Ecto neural progenitor cell (in vitro differentiated cells): ENCODE results near the gene MALRD1.

ENCODE experiments used
- DNase-seq: peaks from one replicate; pipeline ENCODE4 v3.0.0-alpha.2; 2018; ENCODE audit warnings: low spot score

Gene MALRD1

DNA sequence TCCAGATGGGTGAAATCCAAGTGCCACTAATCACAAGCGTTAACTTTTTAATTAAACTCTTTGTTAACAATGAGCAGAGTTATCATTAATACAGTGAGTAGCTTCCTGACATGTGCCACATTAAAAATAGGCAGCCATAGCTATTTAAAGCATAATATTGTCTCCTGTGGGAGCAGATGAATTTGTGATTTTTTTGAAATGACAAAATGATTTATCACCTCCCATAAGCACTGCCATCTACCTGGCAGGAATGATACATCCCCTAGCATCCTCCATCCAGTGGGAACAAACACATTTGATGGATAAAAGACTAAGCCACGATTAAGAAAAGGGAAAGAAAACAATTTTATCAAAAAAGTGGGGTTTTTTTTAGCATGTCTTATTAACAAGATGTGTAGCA is 605.3 kb downstream of the MALRD1 start:
- DNase-seq, result no peak

GRCh38 chr10:19654576-19654975 is 606.0 kb downstream of the MALRD1 start:
- DNase-seq, result no peak

DNA sequence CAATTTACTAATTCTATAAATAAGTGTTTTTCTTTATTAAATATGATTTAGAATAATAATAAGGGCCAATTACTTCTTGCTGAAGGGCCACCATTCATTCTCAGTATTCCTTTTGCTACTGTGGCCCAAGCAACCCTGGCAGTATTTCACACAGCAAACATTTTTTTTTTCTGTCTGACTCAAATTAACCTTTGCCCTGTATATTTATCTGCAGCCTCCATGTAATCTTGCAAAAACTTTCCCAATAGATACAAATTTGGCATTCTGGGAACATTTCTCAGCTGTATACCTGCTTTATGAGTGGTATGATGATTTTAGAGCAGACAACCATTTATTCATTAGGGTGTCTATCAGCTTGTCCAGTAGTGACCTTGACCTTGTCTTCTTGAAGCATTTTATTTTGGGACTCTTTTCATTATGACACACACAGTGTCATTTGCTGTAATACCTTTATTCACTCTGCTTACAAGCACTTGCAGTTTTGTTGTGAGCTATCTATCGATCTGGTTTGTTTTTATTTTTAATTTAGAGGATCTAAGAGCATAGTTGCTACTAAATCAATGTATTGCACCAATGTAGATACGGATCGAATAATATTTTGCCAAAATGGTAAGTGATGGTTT is 607.9 kb downstream of the MALRD1 start:
- DNase-seq, result no peak

GRCh38 chr10:19658131-19658530 is 609.5 kb downstream of the MALRD1 start:
- no peak for DNase-seq

DNA sequence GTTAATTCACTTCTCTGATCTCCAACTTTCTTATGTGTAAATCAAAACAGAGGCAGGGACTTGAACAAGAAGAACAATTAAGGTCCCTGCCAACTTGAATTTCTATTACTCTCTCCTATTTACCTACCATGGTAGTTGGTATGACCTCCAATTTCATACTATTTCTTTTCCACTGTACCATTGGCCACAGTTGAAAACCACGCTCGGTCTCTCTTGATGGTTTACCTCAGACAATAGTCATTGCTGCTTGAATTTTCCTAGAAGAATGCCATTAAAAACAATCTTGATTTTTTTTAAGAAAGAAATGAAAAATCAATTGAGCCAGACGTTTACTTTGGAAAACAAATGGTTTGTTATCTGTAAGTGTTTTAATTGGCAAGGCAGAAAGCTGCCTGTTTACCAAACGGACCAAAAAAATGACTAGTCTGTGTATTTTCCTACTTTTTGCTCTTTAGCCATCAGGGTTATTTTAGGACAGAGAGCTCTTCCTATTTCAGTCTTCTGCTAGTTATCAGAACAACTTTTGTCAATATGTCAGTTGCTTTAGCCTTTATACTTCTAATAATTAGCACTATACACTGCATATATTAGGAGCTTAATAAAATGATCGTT is 610.1 kb downstream of the MALRD1 start:
- DNase-seq, result no peak

DNA sequence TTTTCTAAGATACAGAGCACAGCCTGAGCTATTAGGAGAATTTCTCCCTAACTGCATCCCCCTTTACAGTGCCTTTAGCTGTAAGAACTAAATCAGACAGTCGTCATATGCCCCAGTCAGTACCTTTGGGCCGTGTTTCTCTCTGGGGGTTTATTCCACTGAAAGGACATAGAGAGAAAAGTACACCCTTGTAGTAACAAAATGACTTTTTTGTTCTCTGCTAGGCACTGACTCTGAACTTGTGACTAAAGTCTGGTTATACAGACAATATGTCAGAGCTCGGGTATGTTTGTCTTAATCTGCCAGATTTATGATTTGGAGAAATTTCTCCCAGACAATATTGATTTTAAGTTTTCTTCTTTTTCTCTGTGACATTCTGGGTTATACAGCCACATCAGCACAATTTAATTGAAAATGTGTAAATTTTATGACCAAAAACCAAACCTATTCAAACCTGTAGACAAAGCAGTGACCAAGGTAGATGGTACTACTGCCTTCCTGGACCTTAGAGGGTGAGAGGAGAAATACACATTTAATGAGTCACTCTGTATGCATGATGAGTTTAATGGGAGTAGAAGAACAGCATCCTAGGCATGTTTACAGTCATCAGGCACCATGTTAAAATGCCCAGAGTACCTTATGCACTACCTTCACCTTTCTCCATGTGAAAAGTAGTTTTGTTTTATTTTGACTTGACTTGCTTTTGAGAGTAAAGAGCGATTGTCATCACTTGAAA is 611.5 kb downstream of the MALRD1 start:
- DNase-seq, result no peak

DNA sequence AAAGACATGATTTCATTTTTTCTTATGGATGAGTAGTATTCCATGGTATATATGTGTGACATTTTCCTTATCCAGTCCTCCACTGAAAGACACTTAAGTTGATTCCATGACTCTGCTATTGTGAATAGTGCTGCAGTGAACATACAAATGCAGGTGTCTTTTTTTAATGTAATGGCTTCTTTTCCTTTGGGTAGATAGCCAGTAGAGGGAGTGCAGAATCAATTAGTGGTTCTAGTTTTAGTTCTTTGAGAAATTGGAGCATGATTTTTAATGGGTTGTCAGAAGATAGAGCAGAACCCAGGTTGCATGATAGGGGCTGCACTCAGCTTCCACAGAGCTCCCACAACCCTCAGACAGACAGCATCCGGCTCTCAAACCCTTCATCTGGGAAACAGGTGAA is 614.7 kb downstream of the MALRD1 start:
- DNase-seq, result no peak

- no peak for DNase-seq
Measured at GRCh38 chr10:19668116-19668515, 619.5 kb downstream of the MALRD1 start.

DNA sequence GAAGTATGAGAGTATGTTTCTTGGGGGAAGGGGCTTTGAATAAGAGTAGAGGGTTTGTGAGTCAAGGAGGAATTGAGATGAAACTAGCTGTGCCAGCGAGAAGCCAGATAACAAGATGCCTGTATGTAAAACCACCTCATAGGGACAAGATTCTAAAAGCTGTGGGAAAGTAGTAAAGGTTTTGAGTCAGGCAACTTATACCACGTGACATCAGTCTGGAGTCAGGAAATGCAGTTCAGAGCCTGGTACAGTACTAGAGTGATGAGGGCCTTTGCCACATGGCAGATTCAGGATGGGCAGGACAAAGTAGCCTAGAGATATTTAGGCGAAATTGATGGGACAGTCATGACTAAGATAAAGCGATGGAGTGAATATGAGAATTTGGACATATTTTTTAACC is 627.5 kb downstream of the MALRD1 start:
- DNase-seq, result no peak

- DNase-seq, result no peak
Measured at GRCh38 chr10:19683356-19683755, 634.8 kb downstream of the MALRD1 start.

GRCh38 chr10:19683960-19684359 is 635.4 kb downstream of the MALRD1 start:
- DNase-seq, result no peak

GRCh38 chr10:19688344-19688743 is 639.7 kb downstream of the MALRD1 start:
- no peak for DNase-seq

DNA sequence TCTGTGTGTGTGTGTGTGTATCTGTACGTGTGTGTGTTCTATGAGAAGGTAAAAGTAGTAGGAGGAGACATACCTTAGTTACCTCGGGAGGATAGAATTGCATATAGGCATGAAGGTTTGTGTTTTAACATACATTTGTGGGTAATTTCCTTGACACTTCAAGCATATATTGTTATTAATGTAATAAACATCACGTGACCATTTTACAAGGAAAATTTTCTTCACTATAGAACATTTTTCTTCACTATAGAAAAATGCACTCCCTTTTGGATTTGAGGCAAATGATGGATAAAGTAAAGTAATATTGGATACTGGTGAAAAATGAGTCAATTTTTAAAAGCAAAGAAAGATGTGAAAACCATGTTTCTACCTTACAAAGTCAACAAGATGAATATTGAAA is 640.6 kb downstream of the MALRD1 start:
- DNase-seq, result no peak

GRCh38 chr10:19699299-19699698 is 650.7 kb downstream of the MALRD1 start:
- no peak for DNase-seq

GRCh38 chr10:19701427-19702052 is 652.9 kb downstream of the MALRD1 start:
- DNase-seq, result no peak

GRCh38 chr10:19702215-19702614 is 653.6 kb downstream of the MALRD1 start:
- no peak for DNase-seq

- DNase-seq, result no peak
Measured at GRCh38 chr10:19704544-19704943, 655.9 kb downstream of the MALRD1 start.

GRCh38 chr10:19705250-19705649 is 656.6 kb downstream of the MALRD1 start:
- no peak for DNase-seq

DNA sequence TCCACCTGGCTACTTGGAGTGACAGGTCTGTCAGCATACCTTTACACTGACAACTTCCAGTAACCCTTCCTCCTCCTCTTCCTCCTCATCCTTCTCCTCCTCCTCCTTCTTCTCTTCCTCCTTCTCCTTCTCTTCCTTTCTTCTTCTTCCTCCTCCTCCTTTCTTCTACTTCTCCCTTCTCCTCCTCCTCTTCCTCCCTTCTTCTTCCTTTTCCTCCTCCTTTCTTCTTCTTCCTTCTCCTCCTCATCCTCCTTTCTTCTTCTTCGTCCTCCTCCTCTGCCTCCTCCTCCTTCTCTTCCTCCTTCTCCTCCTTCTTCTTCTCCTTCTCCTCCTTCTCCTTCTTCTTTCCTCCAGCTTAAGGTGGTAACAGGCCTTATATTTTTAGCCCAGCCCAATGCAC is 658.3 kb downstream of the MALRD1 start:
- DNase-seq, result no peak

- DNase-seq, result no peak
Measured at GRCh38 chr10:19707376-19707775, 658.8 kb downstream of the MALRD1 start.

- no peak for DNase-seq
Measured at GRCh38 chr10:19708031-19708430, 659.4 kb downstream of the MALRD1 start.

GRCh38 chr10:19710600-19710999 is 662.0 kb downstream of the MALRD1 start:
- DNase-seq, result no peak

DNA sequence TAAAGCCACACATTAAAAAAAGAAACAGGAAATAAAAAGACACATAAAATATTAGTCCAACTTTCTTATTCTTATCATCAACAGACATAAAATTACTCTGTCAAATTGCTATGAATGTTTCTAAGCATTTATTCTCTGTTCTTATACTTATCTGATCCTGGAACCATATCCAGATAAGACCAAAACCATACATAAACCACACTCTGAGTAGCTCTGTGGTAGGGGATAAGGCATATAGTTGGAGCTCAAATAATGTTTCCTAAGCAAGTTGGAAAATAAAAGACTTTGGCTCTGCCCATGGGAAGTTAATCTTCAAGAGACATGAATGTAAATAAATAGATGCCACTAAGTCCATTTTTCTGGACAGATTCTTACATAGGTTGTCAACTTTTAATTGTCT is 664.6 kb downstream of the MALRD1 start:
- DNase-seq, result no peak
